IPS-NIHi7 (cell line): ENCODE measurements around the gene STAG1.

Experiments used
- DNase-seq: peaks from one replicate; pipeline ENCODE4 v3.0.0; 2012; ENCODE audit warnings: mixed read lengths; ENCODE audit errors: extremely low spot score

STAG1 gene

GRCh38 chr3:136330900-136331299 is 421.3 kb downstream of the STAG1 start:
- DNase-seq = no peak

- no peak for DNase-seq
These were observed 422.6 kb downstream of the STAG1 start for GRCh38 chr3:136329593-136329992.

GRCh38 chr3:136327671-136328070 is 424.5 kb downstream of the STAG1 start:
- DNase-seq = no peak

- no peak for DNase-seq
These were observed 425.9 kb downstream of the STAG1 start for GRCh38 chr3:136326316-136326715.

- no peak for DNase-seq
These were observed 440.2 kb downstream of the STAG1 start for GRCh38 chr3:136311968-136312367.

- DNase-seq = no peak
These were observed 440.9 kb downstream of the STAG1 start for GRCh38 chr3:136311261-136311660.

GRCh38 chr3:136305879-136306278 is 446.3 kb downstream of the STAG1 start:
- no peak for DNase-seq

GRCh38 chr3:136300444-136300843 is 451.7 kb downstream of the STAG1 start:
- no peak for DNase-seq

GRCh38 chr3:136297826-136298225 is 454.4 kb downstream of the STAG1 start:
- DNase-seq = no peak

- DNase-seq = peak; percentile 59
These were observed 455.2 kb downstream of the STAG1 start for GRCh38 chr3:136296960-136297359.

- DNase-seq = no peak
These were observed 458.0 kb downstream of the STAG1 start for GRCh38 chr3:136294176-136294575.

GRCh38 chr3:136293279-136293678 is 458.9 kb downstream of the STAG1 start:
- DNase-seq = no peak

- DNase-seq = no peak
These were observed 459.7 kb downstream of the STAG1 start for GRCh38 chr3:136292500-136292899.

GRCh38 chr3:136291302-136291701 is 460.9 kb downstream of the STAG1 start:
- no peak for DNase-seq
